HepG2 (cell line): Measurements from ENCODE around the gene GOLGA7B. TPM values are rescaled to one million over a fixed set of nuclear protein-coding genes. Genes with fewer than 3 reads are reported as not detected.

Experiments used
- ATAC-seq: fragments of 200-7000 bp; cut with Tn5 transposase; 3 replicates; pipeline ENCODE4 v1.9.1; 2020; ENCODE audit warnings: mild to moderate bottlenecking, moderate library complexity
- BruUV-seq: library from RNA; stranded (reverse); fragments of 400-500 nt; replicated peaks from 2 replicates; lab custom pipeline; 2021; lab: Mats Ljungman, UMichigan
- CTCF ChIA-PET: fragments of 300-600 bp; formaldehyde crosslinking; extraction: SDS; loops from one replicate; lab custom pipeline; 2021; ENCODE audit warnings: low total read pairs, inconsistent platforms, low intra/inter-chr PET ratio; lab: Yijun Ruan, JAX
- POLR2A ChIA-PET: fragments of 350-600 bp; sonication (Branson Sonifier 250); formaldehyde crosslinking; loops from one replicate; lab custom pipeline; 2020; ENCODE audit warnings: antibody characterized with exemption, inconsistent platforms; lab: Yijun Ruan, JAX
- DNase-seq: peaks from one replicate; pipeline ENCODE4 v3.0.0-alpha.2; 2015; ENCODE audit warnings: low spot score
- FAIRE-seq: peaks from 3 replicates; lab custom pipeline; 2011; peaks lifted over from hg19 to GRCh38; lab: Jason Lieb, UNC
- H2AFZ ChIP-seq: one replicate; pipeline ENCODE4 v1.6.1; 2011; ENCODE audit warnings: low read length, inconsistent platforms
- H3K27ac ChIP-seq: fragments of 300-600 bp; 3 replicates; pipeline ENCODE4 v1.8.0; 2011; ENCODE audit warnings: mixed run types, mild to moderate bottlenecking, mixed read lengths, low read length, inconsistent platforms; ENCODE audit not compliant: insufficient read depth; ENCODE audit errors: extremely low read length
- H3K27me3 ChIP-seq, 2 experiments: fragments of 200-600 bp in 1 of 2; 2 replicates in 1 of 2; 3 replicates in 1 of 2; pipeline versions ENCODE4 v1.6.0 to v1.8.0; 2011; ENCODE audit warnings: low read length in 2 of 2, mild to moderate bottlenecking in 2 of 2, moderate library complexity in 2 of 2, inconsistent platforms in 1 of 2; ENCODE audit not compliant: insufficient read depth in 2 of 2, control insufficient read depth in 1 of 2
- H3K36me3 ChIP-seq, 2 experiments: fragments of 200-600 bp in 1 of 2; replicated peaks in 1 of 2; 2 replicates in 1 of 2; 3 replicates in 1 of 2; pipeline versions ENCODE4 v1.5.1 to v1.8.0; 2011; ENCODE audit warnings: low read length in 2 of 2, inconsistent platforms in 1 of 2; ENCODE audit not compliant: insufficient read depth in 2 of 2, control insufficient read depth in 1 of 2
- H3K4me1 ChIP-seq: 2 replicates; pipeline ENCODE4 v1.5.1; 2012; ENCODE audit warnings: low read length, inconsistent platforms; ENCODE audit not compliant: insufficient read depth
- H3K4me2 ChIP-seq: 2 replicates; pipeline ENCODE4 v1.6.0; 2011; ENCODE audit warnings: low read depth, low read length, inconsistent platforms
- H3K4me3 ChIP-seq, 3 experiments: fragments of 200-600 bp in 1 of 3; sonication (generic), shearing (Covaris generic) in 1 of 3; replicated peaks in 1 of 3; 2 replicates each; pipeline ENCODE4 v1.5.1; 2011 to 2016; ENCODE audit warnings: low read length in 3 of 3, inconsistent platforms in 2 of 3, low read depth in 2 of 3, mild to moderate bottlenecking in 2 of 3, control low read depth in 1 of 3, mixed read lengths in 1 of 3; ENCODE audit not compliant: insufficient read depth in 1 of 3
- H3K79me2 ChIP-seq: one replicate; pipeline ENCODE4 v1.6.1; 2011; ENCODE audit warnings: low read length, inconsistent platforms; ENCODE audit not compliant: insufficient read depth
- H3K9ac ChIP-seq: 2 replicates; pipeline ENCODE4 v1.6.0; 2011; ENCODE audit warnings: mild to moderate bottlenecking, low read depth, low read length, inconsistent platforms; ENCODE audit not compliant: insufficient read depth
- H3K9me3 ChIP-seq: 2 replicates; pipeline ENCODE4 v1.5.1; 2012; ENCODE audit warnings: mild to moderate bottlenecking, low read length
- H4K20me1 ChIP-seq: 2 replicates; pipeline ENCODE4 v1.6.0; 2011; ENCODE audit warnings: inconsistent platforms, mild to moderate bottlenecking, low read length, moderate library complexity; ENCODE audit not compliant: insufficient read depth
- HNF4A ChIP-seq: sonication (generic); formaldehyde crosslinking; IDR thresholded peaks from 2 replicates; pipeline ENCODE4 v1.4.0; 2020; ENCODE audit warnings: missing genetic modification reagents
- ISL2 ChIP-seq: sonication (generic); formaldehyde crosslinking; IDR thresholded peaks from 2 replicates; pipeline ENCODE4 v1.5.0; 2020; ENCODE audit warnings: missing genetic modification reagents
- KLF15 ChIP-seq: sonication (generic); formaldehyde crosslinking; IDR thresholded peaks from 2 replicates; pipeline ENCODE4 v1.8.1; 2023; ENCODE audit warnings: borderline replicate concordance, mild to moderate bottlenecking, inconsistent platforms, missing genetic modification reagents, mixed read lengths
- TCF7L2 ChIP-seq: IDR thresholded peaks from 2 replicates; pipeline ENCODE4 v1.6.1; 2011; ENCODE audit warnings: mild to moderate bottlenecking, low read depth, low read length, moderate library complexity
- ZNF256 ChIP-seq: sonication (generic); formaldehyde crosslinking; conservative IDR thresholded peaks from 2 replicates; pipeline ENCODE4 v1.4.0; 2020; ENCODE audit warnings: missing genetic modification reagents
- ZNF337 ChIP-seq: sonication (generic); formaldehyde crosslinking; IDR thresholded peaks from 2 replicates; pipeline ENCODE4 v1.5.1; 2020; ENCODE audit warnings: missing genetic modification reagents, low read depth, mild to moderate bottlenecking, borderline replicate concordance
- ZNF354B ChIP-seq: sonication (generic); formaldehyde crosslinking; IDR thresholded peaks from 2 replicates; pipeline ENCODE4 v1.8.0; 2022; ENCODE audit warnings: mild to moderate bottlenecking, missing genetic modification reagents
- ZSCAN21 ChIP-seq: sonication (generic); formaldehyde crosslinking; IDR thresholded peaks from 2 replicates; pipeline ENCODE4 v1.8.0; 2022; ENCODE audit warnings: mild to moderate bottlenecking, missing genetic modification reagents, moderate library complexity, borderline replicate concordance
- ZSCAN22 ChIP-seq: sonication (generic); formaldehyde crosslinking; IDR thresholded peaks from 2 replicates; pipeline ENCODE4 v1.4.0; 2020; ENCODE audit warnings: mild to moderate bottlenecking, missing genetic modification reagents
- WGBS: methylation state at CpG from one replicate; pipeline ENCODE4 v1.1.6; 2017; ENCODE audit warnings: low lambda C conversion rate; 5-methylcytosine and 5-hydroxymethylcytosine counted together
- in situ Hi-C: cut with HindIII; loops from 2 replicates; pipeline ENCODE4 v1.10.0; 2017; ENCODE audit warnings: low pct_unique_long_range_greater_than_20kb; ENCODE audit not compliant: extremely low pct_ligation_motif_present
- intact Hi-C: fragments of 100-400 bp; cut with micrococcal nuclease; formaldehyde crosslinking; loops from one replicate; pipeline ENCODE4 v1.10.0; 2022; ENCODE audit not compliant: unreplicated experiment
- polyA plus RNA-seq, 8 experiments: library from polyadenylated mRNA; depleted of rRNA in 3 of 8; stranded (reverse) in 7 of 8; unstranded in 1 of 8; fragments of >200 nt; fragmentation: Illumina TruSeq in 4 of 8; extraction: Trizol in 4 of 8; gene quantifications; 2 replicates each; pipeline versions ENCODE4 v1.2.1 to v1.2.3, GENCODE V29; 2011 to 2016; ENCODE audit warnings: low read depth in 4 of 8, missing spikeins in 1 of 8, mixed read lengths in 1 of 8; ENCODE audit not compliant: insufficient read depth in 1 of 8
- total RNA-seq, 5 experiments: library from RNA; depleted of rRNA; stranded (reverse); fragments of >200 nt; fragmentation: Illumina TruSeq; extraction: Trizol; gene quantifications; 2 replicates each; pipeline ENCODE4 v1.2.3, GENCODE V29; 2016; ENCODE audit warnings: low read depth in 1 of 5
- TF ChIP-seq, protein P1 (sequence below): sonication (generic); formaldehyde crosslinking; IDR thresholded peaks from 2 replicates; pipeline ENCODE4 v1.5.0; 2020; ENCODE audit warnings: missing genetic modification reagents
- TF ChIP-seq, protein P2 (sequence below): sonication (generic); formaldehyde crosslinking; IDR thresholded peaks from 2 replicates; pipeline ENCODE4 v1.8.0; 2022; ENCODE audit warnings: low read depth, missing genetic modification reagents
- TF ChIP-seq, protein P3 (sequence below): IDR thresholded peaks from 2 replicates; pipeline ENCODE4 v1.6.1; 2016; ENCODE audit warnings: low read depth, control low read depth
- TF ChIP-seq, protein P4 (sequence below): sonication (generic); formaldehyde crosslinking; IDR thresholded peaks from 2 replicates; pipeline ENCODE4 v1.8.1; 2022; ENCODE audit warnings: mild to moderate bottlenecking, missing genetic modification reagents
- TF ChIP-seq, protein P5 (sequence below), 2 experiments: sonication (generic) in 1 of 2; formaldehyde crosslinking in 1 of 2; IDR thresholded peaks; 2 replicates each; pipeline versions ENCODE4 v1.6.1 to v1.9.0; 2014 to 2022; ENCODE audit warnings: antibody characterized with exemption in 1 of 2, borderline replicate concordance in 1 of 2, inconsistent platforms in 1 of 2, low read depth in 1 of 2, missing genetic modification reagents in 1 of 2

GOLGA7B gene
- total and polyA plus RNA-seq, 2 of the 13 experiments (the other 11 are each of a cell fraction or from before 2014, with no cell fraction given): not detected

DNA sequence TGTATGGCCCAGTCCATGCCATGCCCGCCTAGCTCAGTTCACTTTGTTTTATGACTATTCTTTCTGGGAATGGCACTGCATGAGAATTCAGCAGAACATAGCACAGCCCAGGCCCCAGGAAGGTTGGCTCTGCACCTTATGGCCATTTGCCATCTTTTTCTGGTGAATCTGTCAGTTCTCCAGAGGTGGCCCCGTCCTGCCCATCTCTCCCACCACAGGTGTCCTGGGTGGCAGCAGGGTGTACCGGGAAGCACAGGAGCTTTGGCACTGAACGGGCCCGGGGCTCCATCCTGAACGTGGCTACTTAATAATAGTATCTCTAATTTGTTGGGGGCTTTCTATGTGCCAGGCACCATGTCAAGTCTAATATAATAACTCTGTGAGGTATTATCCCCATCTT, 24.7 kb downstream of the GOLGA7B start:
- Histone ChIP-seq H3K4me3 (no peak overlapping the region), H3K9ac (no peak overlapping the region), H3K27me3 (peaks cover 8 to 42% of the 10 kb centered on the region in 2 experiments), H3K79me2 (no peaks in the 10 kb centered on the region), H3K9me3 (no peaks in the 10 kb centered on the region), H3K36me3 (no peaks in the 10 kb centered on the region), H2AFZ (no peak overlapping the region), H3K4me2 (no peak overlapping the region), H3K4me1 (peaks cover 5% of the 10 kb centered on the region; the same call in 1 of the 2 replicates), H3K27ac (no peak overlapping the region), H4K20me1 (no peaks in the 10 kb centered on the region)
- ChIA-PET POLR2A (no interaction called here), CTCF (no interaction called here)
- BruUV-seq: no TSS peak
- ATAC-seq (no peak), DNase-seq (no peak), FAIRE-seq (no peak)
- WGBS: 0% methylated on average over 1 of the region's 6 CpGs
- in situ Hi-C loops (no loop called here), intact Hi-C loops (no loop called here)
- TF ChIP-seq, protein P1, sequence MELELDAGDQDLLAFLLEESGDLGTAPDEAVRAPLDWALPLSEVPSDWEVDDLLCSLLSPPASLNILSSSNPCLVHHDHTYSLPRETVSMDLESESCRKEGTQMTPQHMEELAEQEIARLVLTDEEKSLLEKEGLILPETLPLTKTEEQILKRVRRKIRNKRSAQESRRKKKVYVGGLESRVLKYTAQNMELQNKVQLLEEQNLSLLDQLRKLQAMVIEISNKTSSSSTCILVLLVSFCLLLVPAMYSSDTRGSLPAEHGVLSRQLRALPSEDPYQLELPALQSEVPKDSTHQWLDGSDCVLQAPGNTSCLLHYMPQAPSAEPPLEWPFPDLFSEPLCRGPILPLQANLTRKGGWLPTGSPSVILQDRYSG (CRISPR knock-in tag): no peak
- TF ChIP-seq, protein P2, sequence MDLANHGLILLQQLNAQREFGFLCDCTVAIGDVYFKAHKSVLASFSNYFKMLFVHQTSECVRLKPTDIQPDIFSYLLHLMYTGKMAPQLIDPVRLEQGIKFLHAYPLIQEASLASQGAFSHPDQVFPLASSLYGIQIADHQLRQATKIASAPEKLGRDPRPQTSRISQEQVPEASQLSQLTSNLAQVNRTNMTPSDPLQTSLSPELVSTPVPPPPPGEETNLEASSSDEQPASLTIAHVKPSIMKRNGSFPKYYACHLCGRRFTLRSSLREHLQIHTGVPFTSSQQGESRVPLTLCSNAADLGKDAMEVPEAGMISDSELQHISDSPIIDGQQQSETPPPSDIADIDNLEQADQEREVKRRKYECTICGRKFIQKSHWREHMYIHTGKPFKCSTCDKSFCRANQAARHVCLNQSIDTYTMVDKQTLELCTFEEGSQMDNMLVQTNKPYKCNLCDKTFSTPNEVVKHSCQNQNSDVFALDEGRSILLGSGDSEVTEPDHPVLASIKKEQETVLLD: no peak
- no peak for TF ChIP-seq ZNF354B (CRISPR knock-in tag)
- no peak for TF ChIP-seq ISL2 (CRISPR knock-in tag)
- no peak for TF ChIP-seq ZNF337 (CRISPR knock-in tag)
- TF ChIP-seq, protein P3, sequence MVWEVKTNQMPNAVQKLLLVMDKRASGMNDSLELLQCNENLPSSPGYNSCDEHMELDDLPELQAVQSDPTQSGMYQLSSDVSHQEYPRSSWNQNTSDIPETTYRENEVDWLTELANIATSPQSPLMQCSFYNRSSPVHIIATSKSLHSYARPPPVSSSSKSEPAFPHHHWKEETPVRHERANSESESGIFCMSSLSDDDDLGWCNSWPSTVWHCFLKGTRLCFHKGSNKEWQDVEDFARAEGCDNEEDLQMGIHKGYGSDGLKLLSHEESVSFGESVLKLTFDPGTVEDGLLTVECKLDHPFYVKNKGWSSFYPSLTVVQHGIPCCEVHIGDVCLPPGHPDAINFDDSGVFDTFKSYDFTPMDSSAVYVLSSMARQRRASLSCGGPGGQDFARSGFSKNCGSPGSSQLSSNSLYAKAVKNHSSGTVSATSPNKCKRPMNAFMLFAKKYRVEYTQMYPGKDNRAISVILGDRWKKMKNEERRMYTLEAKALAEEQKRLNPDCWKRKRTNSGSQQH (CRISPR knock-in tag): no peak
- TF ChIP-seq ZNF256: no peak
- TF ChIP-seq, protein P4, sequence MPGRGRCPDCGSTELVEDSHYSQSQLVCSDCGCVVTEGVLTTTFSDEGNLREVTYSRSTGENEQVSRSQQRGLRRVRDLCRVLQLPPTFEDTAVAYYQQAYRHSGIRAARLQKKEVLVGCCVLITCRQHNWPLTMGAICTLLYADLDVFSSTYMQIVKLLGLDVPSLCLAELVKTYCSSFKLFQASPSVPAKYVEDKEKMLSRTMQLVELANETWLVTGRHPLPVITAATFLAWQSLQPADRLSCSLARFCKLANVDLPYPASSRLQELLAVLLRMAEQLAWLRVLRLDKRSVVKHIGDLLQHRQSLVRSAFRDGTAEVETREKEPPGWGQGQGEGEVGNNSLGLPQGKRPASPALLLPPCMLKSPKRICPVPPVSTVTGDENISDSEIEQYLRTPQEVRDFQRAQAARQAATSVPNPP (CRISPR knock-in tag): no peak
- TF ChIP-seq HNF4A: no peak
- no peak for TF ChIP-seq KLF15 (CRISPR knock-in tag)
- no peak for TF ChIP-seq ZSCAN22 (CRISPR knock-in tag)
- TF ChIP-seq TCF7L2: no peak
- TF ChIP-seq, protein P5, sequence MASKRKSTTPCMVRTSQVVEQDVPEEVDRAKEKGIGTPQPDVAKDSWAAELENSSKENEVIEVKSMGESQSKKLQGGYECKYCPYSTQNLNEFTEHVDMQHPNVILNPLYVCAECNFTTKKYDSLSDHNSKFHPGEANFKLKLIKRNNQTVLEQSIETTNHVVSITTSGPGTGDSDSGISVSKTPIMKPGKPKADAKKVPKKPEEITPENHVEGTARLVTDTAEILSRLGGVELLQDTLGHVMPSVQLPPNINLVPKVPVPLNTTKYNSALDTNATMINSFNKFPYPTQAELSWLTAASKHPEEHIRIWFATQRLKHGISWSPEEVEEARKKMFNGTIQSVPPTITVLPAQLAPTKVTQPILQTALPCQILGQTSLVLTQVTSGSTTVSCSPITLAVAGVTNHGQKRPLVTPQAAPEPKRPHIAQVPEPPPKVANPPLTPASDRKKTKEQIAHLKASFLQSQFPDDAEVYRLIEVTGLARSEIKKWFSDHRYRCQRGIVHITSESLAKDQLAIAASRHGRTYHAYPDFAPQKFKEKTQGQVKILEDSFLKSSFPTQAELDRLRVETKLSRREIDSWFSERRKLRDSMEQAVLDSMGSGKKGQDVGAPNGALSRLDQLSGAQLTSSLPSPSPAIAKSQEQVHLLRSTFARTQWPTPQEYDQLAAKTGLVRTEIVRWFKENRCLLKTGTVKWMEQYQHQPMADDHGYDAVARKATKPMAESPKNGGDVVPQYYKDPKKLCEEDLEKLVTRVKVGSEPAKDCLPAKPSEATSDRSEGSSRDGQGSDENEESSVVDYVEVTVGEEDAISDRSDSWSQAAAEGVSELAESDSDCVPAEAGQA (IDR thresholded peaks at IDR 0.05; ENCODE audit: low read depth): no peak
- TF ChIP-seq, protein P5 (CRISPR knock-in tag; IDR thresholded peaks at IDR 0.05; ENCODE audit: borderline replicate concordance): no peak
- no peak for TF ChIP-seq ZSCAN21 (CRISPR knock-in tag)
